NCI-H1436 (cell line): ENCODE measurements around the gene LEPROT.
A peak's percentile ranks its signal among the peaks of the same experiment; 100 is the strongest.
"Not testable (repeated sequence)": the region's sequence is repeated elsewhere in the genome, so short reads cannot be mapped to it uniquely, and the experiment has no call there.

Experiments
- DNase-seq: peaks from one replicate; lab custom pipeline; 2025; lab: John Stamatoyannopoulos, UW

Gene LEPROT

GRCh38 chr1:65437616-65438015 lies 17.1 kb downstream of the LEPROT start:
- DNase-seq, result no peak

DNA sequence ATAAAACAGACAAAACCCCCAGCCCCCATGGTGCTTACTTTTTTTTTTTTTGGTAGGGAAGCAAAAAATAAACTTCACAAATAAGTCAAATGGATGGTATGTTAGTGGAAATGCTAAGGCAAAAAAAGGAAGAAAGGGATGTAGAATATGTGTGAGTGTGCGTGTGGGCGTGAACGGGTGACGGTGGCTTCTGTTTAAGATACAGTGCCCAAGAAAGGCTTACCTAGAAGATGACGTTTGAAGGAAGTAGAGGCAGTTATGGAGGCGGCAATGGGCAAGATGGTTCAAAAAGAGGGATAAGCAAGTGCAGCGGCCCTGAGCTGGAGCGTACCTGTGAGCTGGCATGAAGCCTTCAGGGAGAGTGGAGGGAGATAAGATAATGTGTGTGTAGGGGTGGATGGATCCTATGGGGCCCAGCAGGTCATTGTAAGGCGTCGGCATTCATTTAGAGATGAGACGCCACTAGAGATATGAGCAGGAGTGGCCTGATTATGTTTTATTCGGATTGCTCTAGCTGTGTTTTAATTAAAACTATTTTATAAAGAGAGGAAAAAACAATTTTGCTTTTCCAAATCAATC lies 19.9 kb downstream of the LEPROT start:
- no peak for DNase-seq

- DNase-seq, result no peak
Observed at GRCh38 chr1:65440915-65441314, 20.4 kb downstream of the LEPROT start.

DNA sequence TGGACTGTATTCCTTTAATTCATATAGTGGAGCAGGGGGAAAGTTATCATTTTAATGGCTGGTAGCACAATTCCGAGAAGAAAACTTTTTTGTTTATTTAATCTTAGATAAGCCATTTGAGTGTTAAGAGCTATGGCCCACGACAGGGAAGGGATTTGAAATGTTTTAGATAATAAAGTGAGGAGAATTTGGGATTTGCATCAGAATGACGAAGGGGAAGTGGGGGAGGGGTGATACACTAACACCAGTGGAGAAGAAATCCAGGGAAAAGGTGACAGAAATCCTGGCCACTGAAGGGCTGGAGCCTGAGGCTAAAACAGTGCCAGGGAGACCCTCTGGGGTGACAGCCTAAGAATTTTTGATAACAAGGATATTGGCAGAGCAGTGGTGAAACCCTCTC lies 21.0 kb downstream of the LEPROT start:
- DNase-seq, result no peak

DNA sequence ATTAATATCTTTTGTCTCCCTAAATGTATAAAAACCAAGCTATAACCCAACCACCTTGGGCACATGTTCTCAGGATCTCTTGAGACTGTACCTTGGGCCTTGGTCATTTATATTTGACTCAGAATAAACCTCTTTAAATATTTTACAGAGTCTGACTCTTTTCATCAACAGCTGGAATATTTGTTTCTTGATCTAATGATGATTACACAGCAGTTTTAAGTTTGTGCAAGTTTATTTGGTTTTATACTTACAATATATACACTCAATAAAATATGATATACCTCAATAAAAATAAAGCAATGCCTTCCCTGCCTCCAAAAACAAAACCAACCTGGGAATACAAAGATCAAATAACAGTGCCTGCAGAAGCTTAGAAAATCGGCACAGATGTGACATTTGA lies 22.0 kb downstream of the LEPROT start:
- DNase-seq, result no peak

DNA sequence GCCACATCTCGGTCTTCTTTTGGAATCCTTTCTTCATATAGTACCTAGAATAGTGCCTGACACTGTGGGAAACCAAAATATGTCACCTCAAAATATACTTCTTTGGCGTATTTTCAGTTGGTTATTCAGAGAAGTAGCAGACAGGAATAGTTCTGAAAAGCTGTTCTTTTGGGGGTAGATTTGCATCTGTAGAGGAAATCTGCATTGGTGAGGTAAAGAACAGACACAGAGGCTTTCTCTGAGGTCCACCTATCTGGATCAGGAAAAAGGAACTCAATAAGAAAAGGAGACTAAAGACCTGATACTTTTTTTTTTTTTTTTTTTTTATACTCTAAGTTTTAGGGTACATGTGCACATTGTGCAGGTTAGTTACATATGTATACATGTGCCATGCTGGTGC lies 23.2 kb downstream of the LEPROT start:
- DNase-seq, result no peak

GRCh38 chr1:65444128-65444640 lies 23.7 kb downstream of the LEPROT start:
- DNase-seq, result no peak

DNA sequence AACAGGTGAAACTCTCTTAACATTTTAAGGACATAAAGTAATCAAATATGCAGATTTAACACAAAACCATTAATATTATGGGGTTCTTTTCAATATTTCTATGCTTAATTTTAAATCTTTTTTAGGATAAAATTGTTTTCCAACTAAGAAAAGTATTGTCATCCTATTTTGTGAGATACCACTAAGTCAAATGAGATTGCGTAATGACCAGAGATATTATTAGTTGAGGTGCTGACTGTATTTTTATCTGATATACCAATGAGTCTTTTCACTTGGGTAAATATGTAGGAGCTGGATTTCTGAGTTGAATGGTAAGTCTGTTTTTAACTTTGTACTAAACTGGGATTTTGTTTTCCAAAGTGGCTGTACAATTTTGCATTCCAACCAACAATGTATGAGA lies 25.4 kb downstream of the LEPROT start:
- DNase-seq, result no peak

- DNase-seq, result no peak
Observed at GRCh38 chr1:65449214-65449823, 28.9 kb downstream of the LEPROT start.

DNA sequence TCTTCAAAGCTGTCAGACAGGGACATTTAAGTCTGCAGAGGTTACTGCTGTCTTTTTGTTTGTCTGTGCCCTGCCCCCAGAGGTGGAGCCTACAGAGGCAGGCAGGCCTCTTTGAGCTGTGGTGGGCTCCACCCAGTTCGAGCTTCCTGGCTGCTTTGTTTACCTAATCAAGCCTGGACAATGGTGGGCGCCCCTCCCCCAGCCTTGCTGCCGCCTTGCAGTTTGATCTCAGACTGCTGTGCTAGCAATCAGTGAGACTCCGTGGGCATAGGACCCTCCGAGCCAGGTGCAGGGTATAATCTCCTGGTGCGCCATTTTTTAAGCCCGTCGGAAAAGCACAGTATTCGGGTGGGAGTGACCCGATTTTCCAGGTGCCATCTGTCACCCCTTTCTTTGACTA lies 35.2 kb downstream of the LEPROT start:
- not testable (repeated sequence) for DNase-seq

DNA sequence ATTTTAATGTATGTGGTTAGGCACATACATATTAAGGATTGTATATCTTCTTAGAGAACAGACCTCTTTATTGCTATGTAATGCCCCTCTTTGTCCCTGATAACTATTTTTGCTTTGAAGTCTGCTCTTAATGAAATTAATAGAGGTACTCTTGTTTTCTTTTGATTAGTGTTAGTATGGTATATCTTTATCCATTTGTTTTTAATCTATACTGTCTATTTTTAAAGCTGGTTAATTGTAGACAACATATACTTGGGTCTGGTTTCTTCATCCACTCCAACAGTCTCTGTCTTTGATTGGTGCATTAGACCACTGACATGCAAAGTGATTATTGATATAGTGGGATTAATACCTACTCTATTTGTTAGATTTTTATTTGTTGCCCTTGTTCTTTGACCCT lies 36.0 kb downstream of the LEPROT start:
- DNase-seq, result no peak

DNA sequence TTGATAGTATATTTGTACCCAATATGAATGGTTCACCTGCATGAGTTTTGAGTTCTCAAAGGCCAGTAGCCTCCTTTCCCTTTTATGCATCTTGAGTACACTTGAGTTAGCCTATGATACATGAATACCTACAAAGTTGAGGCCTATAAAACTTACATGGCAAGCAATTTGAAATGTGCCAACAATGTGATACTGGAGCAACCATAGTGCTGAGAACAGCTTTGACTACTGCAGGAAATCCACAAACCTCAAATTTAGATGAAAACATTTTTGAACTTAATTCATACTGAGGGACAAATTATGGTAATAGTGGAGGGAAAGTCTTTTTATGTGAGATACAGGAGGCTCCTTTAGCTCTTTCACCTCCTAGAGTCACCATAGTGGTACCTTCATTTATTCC lies 37.4 kb downstream of the LEPROT start:
- DNase-seq, result no peak

DNA sequence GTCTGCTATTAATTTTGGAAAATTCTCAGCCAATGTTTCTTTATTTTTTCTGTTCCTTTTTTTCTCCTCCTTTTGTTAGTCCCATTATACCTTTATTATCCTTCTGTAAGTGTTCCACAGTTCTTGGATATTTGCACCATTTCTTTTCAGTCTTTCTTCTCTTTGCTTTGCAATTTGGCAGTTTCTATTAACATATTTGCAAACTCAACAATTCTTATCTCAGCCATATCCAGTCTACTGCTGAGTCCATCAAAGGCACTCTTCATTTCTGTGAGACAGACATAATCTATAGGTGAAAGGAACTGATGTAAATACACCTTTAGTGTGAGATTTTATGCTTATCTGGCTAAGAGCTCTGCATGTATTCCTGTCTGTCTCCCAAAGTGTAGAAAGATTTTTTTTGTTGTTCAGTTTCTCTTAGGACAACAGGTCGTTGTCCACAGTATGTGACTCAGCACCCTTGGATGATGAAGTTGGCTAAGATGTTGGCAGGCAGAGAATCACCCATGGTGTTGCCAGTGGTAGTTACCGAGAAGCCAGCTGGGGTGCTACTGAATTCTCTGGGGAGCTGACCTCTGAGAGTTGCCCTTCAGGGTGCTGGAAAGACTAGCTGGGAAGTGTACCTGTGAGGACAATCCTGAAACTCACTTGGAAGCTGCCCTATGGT lies 38.4 kb downstream of the LEPROT start:
- DNase-seq, result no peak

- DNase-seq, result no peak
Observed at GRCh38 chr1:65459397-65459768, 38.9 kb downstream of the LEPROT start.

GRCh38 chr1:65465837-65466236 lies 45.4 kb downstream of the LEPROT start:
- not testable (repeated sequence) for DNase-seq

DNA sequence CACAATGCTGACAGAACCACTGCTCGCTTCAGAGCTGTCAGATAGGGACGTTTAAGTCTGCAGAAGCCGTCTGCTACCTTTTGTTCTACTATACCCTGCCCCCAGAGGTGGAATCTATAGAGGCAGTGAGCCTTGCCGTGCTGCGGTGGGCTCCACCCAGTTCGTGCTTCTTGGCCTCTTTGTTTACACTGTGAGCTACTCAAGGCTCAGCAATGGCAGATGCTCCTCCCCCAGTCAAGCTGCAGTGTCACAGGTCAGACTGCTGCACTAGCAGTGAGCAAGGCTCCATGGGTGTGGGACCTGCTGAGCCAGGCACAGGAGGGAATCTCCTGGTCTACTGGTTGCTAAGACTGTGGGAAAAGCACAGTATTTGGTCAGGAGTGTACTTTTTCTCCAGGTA lies 47.1 kb downstream of the LEPROT start:
- DNase-seq, result peak; percentile 48

DNA sequence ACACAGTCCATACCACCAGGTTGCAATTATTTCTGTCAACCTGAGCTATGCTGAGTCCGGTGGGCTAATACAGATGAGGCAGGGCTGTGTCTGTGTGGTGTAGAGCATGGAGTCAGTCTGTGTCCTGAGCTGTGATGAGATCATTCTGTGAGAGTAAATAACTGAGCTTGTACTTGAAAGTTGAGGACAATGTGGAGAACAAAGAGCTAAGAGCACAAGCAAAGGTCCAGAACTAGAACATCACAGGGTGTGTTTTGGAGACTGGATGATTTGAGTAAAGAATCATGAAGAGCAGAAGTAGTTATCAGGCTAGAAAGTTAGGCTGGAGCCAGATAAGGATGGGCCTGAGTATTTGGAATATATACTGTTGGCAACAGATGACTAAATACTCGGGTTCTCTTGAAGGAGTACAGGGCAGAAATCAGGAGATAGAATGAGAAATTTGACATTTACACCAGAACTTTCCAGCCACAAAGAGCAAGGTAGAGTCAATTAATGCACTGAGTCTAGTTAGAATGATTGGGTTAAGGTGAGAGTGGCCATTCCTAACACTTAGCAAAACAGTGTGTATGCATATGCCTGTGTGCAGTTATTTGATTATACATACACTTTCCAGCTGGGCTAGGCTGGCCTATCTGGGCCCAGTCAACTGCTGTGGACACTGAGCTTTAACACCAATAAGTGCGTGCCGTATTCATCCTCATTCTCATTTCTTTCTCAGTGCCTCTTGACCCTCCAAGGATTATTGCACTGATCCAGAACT lies 48.8 kb downstream of the LEPROT start:
- no peak for DNase-seq

- no peak for DNase-seq
Observed at GRCh38 chr1:65469889-65470340, 49.4 kb downstream of the LEPROT start.

- DNase-seq, result no peak
Observed at GRCh38 chr1:65470766-65471165, 50.3 kb downstream of the LEPROT start.

DNA sequence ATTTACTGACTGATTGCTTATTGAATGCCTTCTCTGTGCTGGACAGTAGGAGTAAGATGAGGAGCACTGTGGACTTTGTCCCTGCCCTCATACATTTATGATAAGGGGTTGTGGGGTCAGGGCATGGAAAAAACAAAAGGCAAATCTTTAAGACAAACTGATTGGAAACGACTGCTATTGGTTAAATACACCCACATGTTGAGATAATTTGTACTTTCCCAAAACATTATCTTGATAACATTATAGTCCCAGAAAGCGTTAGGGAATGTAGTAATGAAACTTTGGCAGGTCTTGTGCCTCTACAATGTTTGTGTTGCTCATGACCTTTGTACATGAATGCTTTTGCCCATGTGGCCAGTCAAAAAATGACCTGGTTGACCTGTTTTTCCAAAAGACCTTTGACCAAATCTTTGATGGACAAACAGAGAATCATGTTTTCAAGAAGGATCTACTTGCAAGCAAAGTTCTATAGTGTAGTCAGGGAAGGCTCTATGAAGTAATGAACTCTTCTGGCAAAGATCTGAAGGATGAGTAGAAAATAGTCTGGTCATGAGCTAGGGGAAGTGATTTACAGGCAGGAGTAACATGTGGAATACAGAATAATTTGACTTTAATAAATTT lies 50.9 kb downstream of the LEPROT start:
- DNase-seq, result no peak

- no peak for DNase-seq
Observed at GRCh38 chr1:65471861-65472332, 51.4 kb downstream of the LEPROT start.

DNA sequence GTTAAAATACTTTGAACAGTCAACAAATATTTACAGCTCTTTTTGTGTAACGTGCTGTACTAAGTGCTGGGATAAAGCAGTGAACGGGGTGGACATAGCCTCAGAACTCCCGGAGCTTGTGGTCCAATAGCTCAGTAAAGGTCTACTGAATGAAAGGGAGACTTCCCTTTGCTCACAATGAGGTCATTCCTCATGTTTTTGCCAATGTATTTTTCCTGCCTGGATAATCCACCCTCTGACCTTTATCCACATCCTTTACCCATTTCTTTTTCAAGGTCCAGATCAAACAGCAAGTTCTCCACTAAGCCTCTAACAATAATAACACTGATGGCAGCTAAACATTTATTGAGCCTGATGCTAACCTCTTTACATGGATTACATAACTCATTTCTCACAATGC lies 55.9 kb downstream of the LEPROT start:
- DNase-seq, result no peak
